Gastroesophageal sphincter (tissue), 4 donors: Measurements from ENCODE around the gene CLDN1. TPM values are rescaled to one million over a fixed set of nuclear protein-coding genes. Genes with fewer than 3 reads are reported as not detected.

ENCODE experiments used
- ATAC-seq: fragments of 150-250 bp; one replicate; pipeline ENCODE4 v1.9.1; 2016; ENCODE audit warnings: mild to moderate bottlenecking, moderate library complexity
- H3K27ac ChIP-seq, 4 donors: fragments of 200-600 bp; sonication (generic) in 3 of 4; 1 replicate in 3 of 4; 2 replicates in 1 of 4; pipeline ENCODE4 v1.5.1; 2016 to 2019
- H3K27me3 ChIP-seq: fragments of 200-600 bp; sonication (generic); one replicate; pipeline ENCODE4 v1.5.1; 2019
- H3K36me3 ChIP-seq, 2 donors: fragments of 200-600 bp; sonication (generic); one replicate each; pipeline ENCODE4 v1.5.1; 2019; ENCODE audit warnings: control low read depth in 1 of 2
- H3K4me1 ChIP-seq, 3 donors: fragments of 200-600 bp; sonication (generic); 1 replicate in 2 of 3; 2 replicates in 1 of 3; pipeline ENCODE4 v1.5.1; 2016 to 2019; ENCODE audit warnings: control low read depth in 2 of 3
- H3K4me3 ChIP-seq, 2 donors: fragments of 200-600 bp; sonication (generic); one replicate each; pipeline ENCODE4 v1.5.1; 2019; ENCODE audit warnings: mild to moderate bottlenecking in 1 of 2, moderate library complexity in 1 of 2
- H3K9me3 ChIP-seq, 3 donors: fragments of 200-600 bp; sonication (generic); one replicate each; pipeline ENCODE4 v1.5.1; 2017 to 2019; ENCODE audit warnings: control low read depth in 2 of 3
- CTCF ChIP-seq, 4 experiments: fragments of 200-600 bp in 2 of 4; fragments of 450-650 bp in 2 of 4; sonication (generic) in 1 of 4; IDR thresholded peaks; one replicate each; pipeline ENCODE4 v1.5.1; 2017 to 2019; ENCODE audit warnings: antibody characterized with exemption in 4 of 4, mild to moderate bottlenecking in 2 of 4, moderate library complexity in 2 of 4
- EP300 ChIP-seq: sonication (generic); formaldehyde crosslinking; IDR thresholded peaks from one replicate; pipeline ENCODE4 v1.6.1; 2017; ENCODE audit warnings: antibody characterized with exemption, mild to moderate bottlenecking
- POLR2A ChIP-seq, 2 donors: fragments of 450-650 bp; IDR thresholded peaks; one replicate each; pipeline ENCODE4 v1.6.1; 2017; ENCODE audit warnings: antibody characterized with exemption in 2 of 2, mild to moderate bottlenecking in 2 of 2, moderate library complexity in 1 of 2
- POLR2AphosphoS5 ChIP-seq: sonication (generic); formaldehyde crosslinking; IDR thresholded peaks from one replicate; pipeline ENCODE4 v1.6.1; 2017; ENCODE audit warnings: antibody characterized with exemption
- WGBS, 2 donors: methylation state at CpG; one replicate each; pipeline ENCODE4 v1.1.5; 2018; ENCODE audit warnings: low coverage in 1 of 2; 5-methylcytosine and 5-hydroxymethylcytosine counted together
- total RNA-seq, 4 donors: library from RNA; depleted of rRNA; stranded (reverse); fragments of >200 nt; gene quantifications; one replicate each; pipeline ENCODE4 v1.1.0, GENCODE V29; 2016

CLDN1 gene
- total RNA-seq, 4 donors from 2014 or later, result 0.50 to 5.3 (median 1.8) TPM

- Histone ChIP-seq H3K9me3 (no peaks in the 10 kb centered on the region), H3K4me3 (no peak overlapping the region), H3K36me3 (no peaks in the 10 kb centered on the region), H3K27ac (peak overlapping the region in 3 of 4 donors; percentile 27 to 56 (median 40)), H3K4me1 (peaks cover 0 to 17% (median 0%) of the 10 kb centered on the region in 3 donors), H3K27me3 (no peaks in the 10 kb centered on the region)
- 3 to 12% methylated on average over 4 of the region's 4 CpGs for WGBS, 2 donors
- TF ChIP-seq POLR2A (IDR thresholded peaks at IDR 0.05) (no peak), EP300 (no peak), POLR2AphosphoS5 (peak; percentile 41), CTCF (IDR thresholded peaks at IDR 0.05) (no peak)
- ATAC-seq, result peak; percentile 36
Observed at GRCh38 chr3:190345027-190345821, 23.0 kb upstream of the CLDN1 start.

GRCh38 chr3:190340071-190340470 is 17.8 kb upstream of the CLDN1 start:
- Histone ChIP-seq H3K9me3 (no peaks in the 10 kb centered on the region), H3K27ac (no peak overlapping the region), H3K4me1 (peaks cover 0 to 14% (median 0%) of the 10 kb centered on the region in 3 donors), H3K27me3 (no peaks in the 10 kb centered on the region), H3K36me3 (no peaks in the 10 kb centered on the region), H3K4me3 (no peak overlapping the region)
- ATAC-seq, result no peak
- TF ChIP-seq POLR2A (IDR thresholded peaks at IDR 0.05) (no peak), EP300 (no peak), POLR2AphosphoS5 (no peak)
- 66 to 75% methylated on average over 2 of the region's 2 CpGs for WGBS, 2 donors

DNA sequence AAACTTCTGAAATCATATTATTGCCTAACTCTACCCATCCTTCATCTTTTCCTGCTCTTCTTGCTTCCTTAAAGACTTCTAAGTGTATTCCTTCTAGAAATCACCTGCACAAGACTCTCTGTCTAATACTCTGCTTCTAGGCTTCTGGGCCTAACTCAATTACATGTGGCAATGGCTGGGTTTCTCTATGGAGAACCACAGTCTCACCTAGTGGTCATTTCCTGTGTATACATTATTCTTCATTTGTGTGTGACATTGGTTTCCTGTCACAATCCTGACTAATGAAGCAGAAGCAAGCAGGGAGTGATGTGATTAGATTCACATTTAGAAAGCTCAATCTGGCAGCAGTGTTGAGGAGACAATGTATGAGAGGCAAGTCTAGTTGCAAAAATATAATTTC is 16.9 kb upstream of the CLDN1 start:
- TF ChIP-seq CTCF (IDR thresholded peaks at IDR 0.05) (no peak), POLR2A (IDR thresholded peaks at IDR 0.05) (no peak), POLR2AphosphoS5 (no peak), EP300 (no peak)
- H3K4me3 ChIP-seq, result no peak overlapping the region
- no peak for ATAC-seq
- H3K9me3 ChIP-seq, result no peaks in the 10 kb centered on the region
- no peak overlapping the region for H3K27ac ChIP-seq
- no peaks in the 10 kb centered on the region for H3K36me3 ChIP-seq
- peaks cover 0 to 8% (median 0%) of the 10 kb centered on the region in 3 donors for H3K4me1 ChIP-seq
- no peaks in the 10 kb centered on the region for H3K27me3 ChIP-seq

DNA sequence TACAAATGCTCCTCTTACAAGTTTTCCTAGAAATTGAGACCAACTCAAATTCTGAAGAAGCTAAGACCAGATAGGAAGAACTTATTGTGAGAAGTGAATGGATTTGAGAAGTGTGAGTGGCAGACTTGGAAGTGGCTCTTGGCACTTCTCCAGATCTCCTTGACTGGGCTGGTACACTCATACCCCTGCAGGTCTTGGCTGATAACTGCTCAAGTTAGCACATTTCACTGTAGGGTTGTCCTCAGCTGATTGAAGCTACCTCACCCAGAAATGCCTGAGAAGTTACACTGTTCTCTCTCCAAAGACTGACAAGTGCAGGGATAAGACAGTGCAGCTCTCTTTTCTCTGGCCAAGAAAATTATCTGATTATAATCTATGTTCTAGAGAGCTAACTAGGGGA is 16.5 kb upstream of the CLDN1 start:
- ATAC-seq, result no peak

GRCh38 chr3:190337301-190337700 is 15.1 kb upstream of the CLDN1 start:
- Histone ChIP-seq H3K27me3 (no peaks in the 10 kb centered on the region), H3K9me3 (no peaks in the 10 kb centered on the region), H3K27ac (no peak overlapping the region), H3K4me3 (no peak overlapping the region), H3K36me3 (no peaks in the 10 kb centered on the region), H3K4me1 (peaks cover 0 to 8% (median 0%) of the 10 kb centered on the region in 3 donors)
- 85 to 91% methylated on average over 5 of the region's 5 CpGs for WGBS, 2 donors
- TF ChIP-seq POLR2AphosphoS5 (no peak), CTCF (IDR thresholded peaks at IDR 0.05) (no peak)
- no peak for ATAC-seq

More for the DNA sequence above, 16.5 kb upstream of the CLDN1 start:
- Histone ChIP-seq H3K4me3 (no peak overlapping the region), H3K4me1 (peaks cover 0 to 8% (median 0%) of the 10 kb centered on the region in 3 donors), H3K9me3 (no peaks in the 10 kb centered on the region), H3K27me3 (no peaks in the 10 kb centered on the region), H3K27ac (no peak overlapping the region), H3K36me3 (no peaks in the 10 kb centered on the region)
- no peak for TF ChIP-seq POLR2A (IDR thresholded peaks at IDR 0.05)

DNA sequence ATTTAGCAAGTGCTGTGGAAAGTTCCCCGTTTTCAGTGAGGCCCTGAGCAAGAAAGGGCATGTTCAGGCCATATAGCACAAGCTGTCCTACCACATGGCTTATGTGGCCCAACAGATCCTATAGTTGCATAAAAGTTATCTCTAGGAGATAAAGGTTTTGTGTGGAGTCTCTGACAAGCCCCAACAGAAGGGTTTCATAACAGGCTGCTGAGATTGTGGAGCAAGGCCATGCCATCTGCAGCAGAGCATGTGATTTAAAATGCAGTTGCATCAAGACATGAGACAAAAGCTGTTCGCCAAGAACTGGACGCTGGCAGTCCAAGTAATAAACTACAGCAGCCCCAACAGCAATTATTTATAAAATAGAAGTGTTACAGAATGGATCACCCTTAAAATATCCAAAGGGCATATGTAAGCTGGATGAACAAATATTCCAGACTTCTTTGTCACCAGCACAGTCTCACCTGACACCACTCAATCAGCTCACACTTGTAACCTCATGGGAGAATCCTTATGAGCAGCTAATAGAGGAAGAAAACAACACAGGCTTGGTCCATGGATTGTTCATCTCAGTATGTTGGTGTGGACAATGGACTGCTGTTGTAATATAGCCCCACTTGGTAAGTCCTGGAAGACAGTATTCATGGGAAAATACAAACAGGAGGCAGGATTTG is 14.4 kb upstream of the CLDN1 start:
- Histone ChIP-seq H3K9me3 (no peaks in the 10 kb centered on the region), H3K4me3 (no peak overlapping the region), H3K36me3 (no peaks in the 10 kb centered on the region), H3K27me3 (no peaks in the 10 kb centered on the region), H3K27ac (no peak overlapping the region), H3K4me1 (peaks cover 0 to 8% (median 0%) of the 10 kb centered on the region in 3 donors)
- TF ChIP-seq POLR2AphosphoS5 (no peak), CTCF (IDR thresholded peaks at IDR 0.05) (no peak), EP300 (no peak), POLR2A (IDR thresholded peaks at IDR 0.05) (no peak)
- 58 to 79% methylated on average over 2 to 3 of the region's 3 CpGs for WGBS, 2 donors
- no peak for ATAC-seq
